A673 (cell line): Measurements from ENCODE around the gene IQGAP1. TPM values are rescaled to one million over a fixed set of nuclear protein-coding genes. Genes with fewer than 3 reads are reported as not detected.

Experiments
- BruUV-seq: library from RNA; stranded (reverse); fragments of 400-500 nt; replicated peaks from 2 replicates; lab custom pipeline; 2021; lab: Mats Ljungman, UMichigan
- CTCF ChIA-PET: fragments of 300-600 bp; sonication (Branson Sonifier 250); formaldehyde crosslinking; loops from one replicate; lab custom pipeline; 2022; ENCODE audit warnings: antibody characterized with exemption; lab: Charles Lee
- POLR2A ChIA-PET: fragments of 300-600 bp; sonication (Branson Sonifier 250); formaldehyde crosslinking; loops from one replicate; lab custom pipeline; 2022; ENCODE audit warnings: antibody characterized with exemption; ENCODE audit not compliant: low non-redundant PET; lab: Charles Lee
- DNase-seq: peaks from one replicate; pipeline ENCODE4 v3.0.0-alpha.2; 2015; ENCODE audit warnings: low spot score
- H3K27ac ChIP-seq: fragments of 200-600 bp; sonication (generic); 2 replicates; pipeline ENCODE4 v1.5.1; 2016; ENCODE audit warnings: mixed run types, low read depth, mild to moderate bottlenecking, mixed read lengths, antibody characterized with exemption, low read length; ENCODE audit not compliant: poor library complexity, severe bottlenecking
- H3K27me3 ChIP-seq: fragments of 200-600 bp; sonication (generic); replicated peaks from 2 replicates; pipeline ENCODE4 v1.6.1; 2017; ENCODE audit warnings: mixed run types, low read depth, mild to moderate bottlenecking, mixed read lengths, antibody characterized with exemption, low read length; ENCODE audit not compliant: insufficient read depth, poor library complexity
- H3K36me3 ChIP-seq: fragments of 200-600 bp; sonication (generic); 2 replicates; pipeline ENCODE4 v1.6.1; 2016; ENCODE audit warnings: mixed run types, mild to moderate bottlenecking, mixed read lengths, antibody characterized with exemption, low read length; ENCODE audit not compliant: insufficient read depth, poor library complexity, severe bottlenecking
- H3K4me1 ChIP-seq: fragments of 200-600 bp; sonication (generic); 2 replicates; pipeline ENCODE4 v1.6.1; 2017; ENCODE audit warnings: mixed run types, mild to moderate bottlenecking, mixed read lengths, antibody characterized with exemption, low read length; ENCODE audit not compliant: insufficient read depth, poor library complexity, severe bottlenecking
- H3K4me3 ChIP-seq: fragments of 200-600 bp; sonication (generic); 2 replicates; pipeline ENCODE4 v1.5.1; 2016; ENCODE audit warnings: low read depth, mixed run types, mild to moderate bottlenecking, mixed read lengths, low read length; ENCODE audit not compliant: poor library complexity, severe bottlenecking
- H3K9me3 ChIP-seq: fragments of 200-600 bp; sonication (generic); 2 replicates; pipeline ENCODE4 v1.6.1; 2016; ENCODE audit warnings: mixed run types, low read depth, mild to moderate bottlenecking, mixed read lengths, antibody characterized with exemption, low read length; ENCODE audit not compliant: poor library complexity, severe bottlenecking
- CTCF ChIP-seq: fragments of 300-800, 200-600 bp; sonication (generic); conservative IDR thresholded peaks from 2 replicates; pipeline ENCODE4 v1.5.1; 2017; ENCODE audit warnings: low read depth, mild to moderate bottlenecking, antibody characterized with exemption, low read length, moderate library complexity, mixed read lengths
- EZH2 ChIP-seq: fragments of 200-600 bp; sonication (generic); IDR thresholded peaks from 2 replicates; pipeline ENCODE4 v1.6.1; 2017; ENCODE audit warnings: borderline replicate concordance, low read depth, mild to moderate bottlenecking, mixed read lengths, antibody characterized with exemption, low read length; ENCODE audit not compliant: poor library complexity, severe bottlenecking
- intact Hi-C: fragments of 100-400 bp; cut with micrococcal nuclease; formaldehyde crosslinking; loops from one replicate; pipeline ENCODE4 v1.10.0; 2022; ENCODE audit not compliant: unreplicated experiment
- total RNA-seq: library from RNA; stranded (reverse); gene quantifications from 2 replicates; pipeline ENCODE4 v1.2.3, GENCODE V29; 2021

The IQGAP1 gene
- total RNA-seq, 1 experiment from 2014 or later = 119 TPM

- H3K9me3 ChIP-seq = no peaks in the 10 kb centered on the region
- BruUV-seq = no TSS peak
- CTCF ChIA-PET = no interaction called here
- H3K36me3 ChIP-seq = no peaks in the 10 kb centered on the region
- no peaks in the 10 kb centered on the region for H3K27me3 ChIP-seq
- POLR2A ChIA-PET = interaction anchor here (0.6 kb wide), 1 partner anchor 564 kb away, joined by 3 read pairs; no protein-coding TSS in a partner anchor
- intact Hi-C loops = no loop called here
- H3K27ac ChIP-seq = peak overlapping the region; percentile 71
- TF ChIP-seq EZH2 (no peak), CTCF (no peak)
- peaks cover 44% of the 10 kb centered on the region for H3K4me1 ChIP-seq
- DNase-seq = no peak
- no peak overlapping the region for H3K4me3 ChIP-seq
Observed at GRCh38 chr15:90400005-90400758, 12.1 kb downstream of the IQGAP1 start.

GRCh38 chr15:90400759-90401314 is 12.8 kb downstream of the IQGAP1 start:
- BruUV-seq = no TSS peak
- Histone ChIP-seq H3K27me3 (no peaks in the 10 kb centered on the region), H3K36me3 (no peaks in the 10 kb centered on the region), H3K4me3 (no peak overlapping the region), H3K27ac (peak overlapping the region; percentile 71), H3K9me3 (no peaks in the 10 kb centered on the region), H3K4me1 (peaks cover 51% of the 10 kb centered on the region)
- intact Hi-C loops = no loop called here
- ChIA-PET POLR2A (interaction anchor here (0.6 to 0.8 kb wide), 2 partner anchors 13 to 563 kb away, joined by 3 to 13 read pairs; no protein-coding TSS in a partner anchor), CTCF (no interaction called here)
- peak; percentile 94 for DNase-seq
- no peak for TF ChIP-seq EZH2
- TF ChIP-seq CTCF = no peak

GRCh38 chr15:90401495-90401894 is 13.5 kb downstream of the IQGAP1 start:
- Histone ChIP-seq H3K27ac (peak overlapping the region; percentile 71), H3K4me3 (no peak overlapping the region), H3K27me3 (no peaks in the 10 kb centered on the region), H3K36me3 (no peaks in the 10 kb centered on the region), H3K4me1 (peaks cover 56% of the 10 kb centered on the region), H3K9me3 (no peaks in the 10 kb centered on the region)
- intact Hi-C loops = no loop called here
- DNase-seq = no peak
- BruUV-seq = no TSS peak
- TF ChIP-seq CTCF (no peak), EZH2 (no peak)
- ChIA-PET POLR2A (interaction anchor here (0.8 kb wide), 1 partner anchor 14 kb away, joined by 13 read pairs; no protein-coding TSS in a partner anchor), CTCF (interaction anchor here (1.3 kb wide), 1 partner anchor 39 kb away, joined by 4 read pairs; no protein-coding TSS in a partner anchor)
